HG03280 (cell line): ENCODE measurements around the gene TMEM30B.

Experiments
- ATAC-seq: cut with Tn5 transposase; IDR thresholded peaks from one replicate; pipeline ENCODE4 v1.9.1; 2021; ENCODE audit warnings: mild to moderate bottlenecking, moderate library complexity; ENCODE audit not compliant: unreplicated experiment

The TMEM30B gene

GRCh38 chr14:61300209-61300608 lies 19.1 kb upstream of the TMEM30B start:
- no peak for ATAC-seq

DNA sequence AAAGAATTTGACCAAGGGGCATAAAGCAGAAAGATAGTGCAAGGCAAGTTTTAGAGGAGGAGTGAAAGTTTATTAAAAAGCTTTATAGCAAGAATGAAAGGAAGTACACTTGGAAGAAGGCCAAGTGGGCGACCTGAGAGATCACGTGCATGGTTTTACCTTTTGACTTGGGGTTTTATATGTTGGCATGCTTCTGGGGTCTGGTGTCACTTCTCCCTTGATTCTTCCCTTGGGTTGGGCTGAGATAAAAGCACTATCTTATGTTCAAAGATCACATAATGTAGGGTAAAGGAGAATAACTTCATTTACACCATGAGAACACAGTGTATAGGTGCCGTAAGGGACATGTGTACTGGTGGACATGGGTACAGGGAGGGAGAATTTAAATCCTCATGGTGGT lies 17.7 kb upstream of the TMEM30B start:
- no peak for ATAC-seq

DNA sequence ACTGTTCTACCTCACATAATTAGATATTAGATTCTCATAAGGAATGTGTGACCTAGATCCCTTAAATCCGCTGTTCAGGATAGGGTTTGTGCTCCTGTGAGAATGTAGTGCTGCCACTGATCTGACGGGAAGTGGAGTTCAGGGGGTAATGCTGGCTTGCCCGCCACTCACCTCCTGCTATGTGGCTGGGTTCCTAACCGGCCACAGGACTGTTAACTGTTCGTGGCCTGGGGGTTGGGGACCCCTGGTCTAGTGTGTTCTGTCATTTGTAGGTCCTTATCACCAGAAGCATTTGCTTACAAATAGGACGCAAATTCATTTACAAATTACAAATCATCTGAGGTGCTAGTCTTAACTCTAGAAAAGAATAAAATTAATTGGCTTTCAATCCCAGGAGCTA lies 16.4 kb upstream of the TMEM30B start:
- ATAC-seq, result no peak

- no peak for ATAC-seq
These were observed 15.8 kb upstream of the TMEM30B start for GRCh38 chr14:61296719-61297502.

GRCh38 chr14:61296151-61296550 lies 15.0 kb upstream of the TMEM30B start:
- ATAC-seq, result no peak

DNA sequence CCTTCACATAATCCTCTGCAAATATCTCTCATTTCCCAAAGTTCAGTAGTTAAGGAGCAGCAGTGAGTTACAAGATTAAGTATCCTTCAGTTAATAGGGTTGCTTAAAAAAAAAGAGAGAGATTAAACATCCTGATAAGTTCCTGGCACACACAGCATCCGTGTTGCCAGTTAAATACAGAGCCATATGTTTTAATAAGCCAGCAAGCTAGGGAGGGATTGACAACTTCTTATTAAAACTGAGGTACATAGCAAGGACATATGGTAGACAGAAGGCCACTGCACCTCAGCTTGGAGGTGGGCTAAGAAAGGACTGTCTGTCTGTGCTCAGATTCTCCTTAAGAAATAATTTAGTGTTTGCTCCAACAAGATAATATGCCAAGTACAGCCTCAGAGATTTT lies 9.6 kb upstream of the TMEM30B start:
- ATAC-seq, result no peak

DNA sequence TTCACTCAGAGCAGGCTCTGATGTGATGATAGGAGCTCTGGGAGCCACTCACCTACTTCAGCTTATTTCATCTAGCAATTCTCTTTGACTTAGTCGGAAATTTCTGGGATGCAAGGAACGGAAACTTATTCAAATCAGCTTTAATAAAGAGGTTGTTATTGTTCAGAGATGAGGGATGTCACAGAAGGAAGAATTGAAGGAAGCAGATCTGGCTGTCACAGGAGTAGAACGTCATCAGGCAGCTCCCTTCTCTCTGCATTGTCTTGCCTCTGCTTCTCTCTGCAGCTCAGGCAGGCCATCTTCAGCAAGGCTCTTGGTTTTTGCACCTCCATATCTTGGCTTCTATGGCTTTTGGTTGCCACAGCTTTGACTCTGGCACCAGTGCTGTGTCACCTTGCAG lies 7.6 kb upstream of the TMEM30B start:
- no peak for ATAC-seq

GRCh38 chr14:61288228-61288627 lies 7.1 kb upstream of the TMEM30B start:
- ATAC-seq, result no peak

DNA sequence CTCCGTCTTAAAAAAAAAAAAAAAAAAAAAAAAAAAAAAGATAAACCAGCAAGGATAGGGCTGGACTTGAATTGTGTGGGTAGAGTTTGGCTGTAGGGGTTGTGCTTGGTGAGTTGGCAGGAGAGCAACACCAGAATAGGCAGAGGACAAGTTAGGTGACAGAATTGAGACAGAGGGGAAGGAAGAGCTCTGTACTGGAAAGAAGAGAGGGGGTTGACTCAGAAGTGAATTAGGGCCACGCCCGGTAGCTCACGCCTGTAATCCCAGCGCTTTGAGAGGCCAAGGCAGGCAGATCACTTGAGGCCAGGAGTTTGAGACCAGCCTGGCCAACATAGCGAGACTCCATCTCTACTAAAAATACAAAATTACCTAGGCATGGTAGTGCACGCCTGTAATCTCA lies 6.1 kb upstream of the TMEM30B start:
- no peak for ATAC-seq

DNA sequence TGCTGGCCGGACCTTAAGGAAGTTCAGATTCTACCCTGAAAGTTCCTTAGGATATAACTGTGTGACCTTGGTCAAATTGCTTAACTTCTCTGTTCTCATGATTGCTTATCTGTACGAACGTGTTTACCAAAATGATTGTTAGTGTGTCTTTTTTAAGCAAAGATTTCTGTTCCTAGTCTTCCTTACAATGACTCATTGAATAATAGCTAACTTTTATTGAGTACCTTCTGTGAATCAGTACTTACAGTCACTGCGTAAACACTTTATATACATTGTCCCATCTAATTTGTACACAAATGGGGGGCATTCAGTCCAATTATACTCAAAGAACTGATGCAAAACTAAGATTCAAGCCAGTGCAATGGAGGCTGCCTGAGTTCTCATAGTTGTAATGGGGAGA lies 4.2 kb upstream of the TMEM30B start:
- no peak for ATAC-seq

DNA sequence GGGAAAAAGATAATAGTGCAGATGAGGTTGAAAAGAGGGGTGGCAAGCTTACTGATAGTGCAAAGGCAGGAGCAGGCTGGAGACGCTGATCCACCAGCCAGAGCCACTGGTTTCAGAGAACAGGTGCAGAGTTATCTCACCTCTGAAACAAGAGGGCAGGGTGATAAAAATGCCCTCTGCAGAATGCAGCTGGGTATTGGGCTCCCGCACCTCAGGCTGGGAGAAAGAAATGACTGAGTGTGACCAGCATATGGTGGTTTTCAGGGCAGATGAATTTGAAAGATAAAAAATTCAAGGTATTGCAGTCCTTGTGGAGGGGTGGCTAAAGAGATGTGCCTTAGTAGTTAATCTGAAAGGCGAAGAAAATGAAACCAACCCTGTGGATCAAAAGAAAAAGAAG lies 2.9 kb upstream of the TMEM30B start:
- ATAC-seq, result no peak

- ATAC-seq, result no peak
These were observed 1.6 kb upstream of the TMEM30B start for GRCh38 chr14:61282746-61283145.

GRCh38 chr14:61281948-61282275 lies 774 bp upstream of the TMEM30B start:
- no peak for ATAC-seq

DNA sequence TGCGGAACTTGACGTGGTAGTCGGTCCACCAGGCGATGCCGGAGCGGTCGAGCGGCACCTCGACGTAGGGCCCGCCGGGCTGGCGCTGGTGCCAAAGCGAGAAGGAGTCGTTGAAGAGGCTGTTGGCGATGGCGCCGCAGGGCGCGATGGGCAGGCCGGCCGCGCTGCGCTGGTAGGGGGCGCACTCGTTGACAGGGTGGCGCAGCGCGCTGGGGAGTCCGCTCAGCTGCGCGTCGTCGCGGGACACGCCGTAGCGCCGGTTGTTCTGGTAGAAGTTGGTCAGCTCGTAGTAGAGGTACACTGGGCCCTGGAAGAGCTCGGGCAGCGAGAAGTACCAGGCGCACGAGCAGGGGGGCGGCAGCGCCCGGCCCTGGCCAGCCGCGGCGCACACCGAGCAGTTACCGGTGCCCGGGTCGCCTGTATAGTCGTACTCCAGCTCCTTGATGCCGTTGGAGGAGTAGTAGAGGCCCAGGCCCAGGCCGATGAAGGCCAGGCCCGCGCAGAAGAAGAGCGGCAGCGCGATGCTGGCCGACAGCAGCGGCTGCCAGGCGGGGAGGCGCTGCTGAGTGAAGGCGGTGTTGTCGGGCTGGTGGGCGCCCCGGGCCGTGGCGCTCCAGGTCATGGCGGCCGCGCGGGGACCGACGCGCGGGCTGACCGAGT lies 482 bp downstream of the TMEM30B start:
- no peak for ATAC-seq

GRCh38 chr14:61280092-61280525 lies 1.0 kb downstream of the TMEM30B start:
- ATAC-seq, result no peak

- no peak for ATAC-seq
These were observed 2.1 kb downstream of the TMEM30B start for GRCh38 chr14:61279082-61279481.

- ATAC-seq, result no peak
These were observed 3.4 kb downstream of the TMEM30B start for GRCh38 chr14:61277784-61278183.

DNA sequence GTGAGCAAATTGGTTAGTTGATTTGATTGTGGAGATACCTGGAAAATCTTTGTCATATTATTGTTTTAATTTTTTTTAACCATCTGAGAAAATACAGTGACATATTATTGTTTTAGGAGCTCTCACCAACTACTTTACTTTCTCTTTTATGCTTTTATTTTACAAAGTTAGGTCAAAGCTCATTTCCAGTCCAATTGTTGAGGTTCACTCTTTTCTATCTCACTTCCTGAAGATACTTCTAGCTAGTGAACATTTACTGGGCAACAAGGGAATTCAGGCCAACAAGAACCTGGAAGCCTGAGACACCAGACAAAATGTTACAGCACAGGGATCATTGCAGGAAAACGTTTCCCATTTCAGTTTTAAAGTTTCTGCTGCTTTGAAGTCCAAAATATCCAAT lies 3.9 kb downstream of the TMEM30B start:
- ATAC-seq, result no peak

- ATAC-seq, result no peak
These were observed 9.6 kb downstream of the TMEM30B start for GRCh38 chr14:61271552-61271951.

GRCh38 chr14:61270714-61271113 lies 10.4 kb downstream of the TMEM30B start:
- no peak for ATAC-seq

DNA sequence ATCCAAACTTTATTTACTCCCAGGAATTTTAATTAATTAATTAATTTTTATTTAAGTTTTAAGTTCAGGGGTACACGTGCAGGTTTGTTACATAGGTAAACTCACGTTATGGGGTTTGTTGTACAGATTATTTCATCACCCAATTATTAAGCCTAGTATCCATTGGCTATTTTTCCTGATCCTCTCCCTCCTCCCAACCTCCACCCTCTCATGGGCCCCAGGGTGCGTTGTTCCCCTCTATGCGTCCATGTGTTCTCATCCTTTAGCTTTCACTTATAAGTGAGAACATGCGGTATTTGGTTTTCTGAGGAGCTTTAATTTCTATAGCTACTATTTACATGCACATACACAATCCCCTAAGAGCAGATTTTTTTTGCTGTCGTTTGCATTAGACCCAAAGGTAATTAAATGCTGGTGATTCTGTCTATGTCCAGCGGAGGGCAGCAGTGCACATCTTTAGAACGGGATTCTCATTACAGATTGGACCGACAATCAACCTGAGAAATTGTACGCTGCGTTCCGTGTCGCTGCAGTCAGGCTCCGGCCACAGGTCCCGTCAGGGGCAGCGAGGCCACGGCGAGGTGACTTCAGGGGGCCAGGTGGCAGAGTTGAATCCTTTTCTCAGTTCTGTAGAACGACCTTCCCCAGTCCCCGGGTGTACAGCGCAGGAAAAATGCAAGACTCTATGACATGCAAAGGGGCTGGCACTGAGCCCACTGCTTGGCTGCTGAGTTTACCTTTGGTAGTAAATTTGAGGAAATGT lies 11.6 kb downstream of the TMEM30B start:
- peak; percentile 90 for ATAC-seq

- ATAC-seq, result no peak
These were observed 12.3 kb downstream of the TMEM30B start for GRCh38 chr14:61268812-61269211.
